IPS-NIHi7 (cell line): ENCODE data around the gene KIF21B.

Experiments
- DNase-seq: peaks from one replicate; pipeline ENCODE4 v3.0.0; 2012; ENCODE audit warnings: mixed read lengths; ENCODE audit errors: extremely low spot score

KIF21B gene, protein sequence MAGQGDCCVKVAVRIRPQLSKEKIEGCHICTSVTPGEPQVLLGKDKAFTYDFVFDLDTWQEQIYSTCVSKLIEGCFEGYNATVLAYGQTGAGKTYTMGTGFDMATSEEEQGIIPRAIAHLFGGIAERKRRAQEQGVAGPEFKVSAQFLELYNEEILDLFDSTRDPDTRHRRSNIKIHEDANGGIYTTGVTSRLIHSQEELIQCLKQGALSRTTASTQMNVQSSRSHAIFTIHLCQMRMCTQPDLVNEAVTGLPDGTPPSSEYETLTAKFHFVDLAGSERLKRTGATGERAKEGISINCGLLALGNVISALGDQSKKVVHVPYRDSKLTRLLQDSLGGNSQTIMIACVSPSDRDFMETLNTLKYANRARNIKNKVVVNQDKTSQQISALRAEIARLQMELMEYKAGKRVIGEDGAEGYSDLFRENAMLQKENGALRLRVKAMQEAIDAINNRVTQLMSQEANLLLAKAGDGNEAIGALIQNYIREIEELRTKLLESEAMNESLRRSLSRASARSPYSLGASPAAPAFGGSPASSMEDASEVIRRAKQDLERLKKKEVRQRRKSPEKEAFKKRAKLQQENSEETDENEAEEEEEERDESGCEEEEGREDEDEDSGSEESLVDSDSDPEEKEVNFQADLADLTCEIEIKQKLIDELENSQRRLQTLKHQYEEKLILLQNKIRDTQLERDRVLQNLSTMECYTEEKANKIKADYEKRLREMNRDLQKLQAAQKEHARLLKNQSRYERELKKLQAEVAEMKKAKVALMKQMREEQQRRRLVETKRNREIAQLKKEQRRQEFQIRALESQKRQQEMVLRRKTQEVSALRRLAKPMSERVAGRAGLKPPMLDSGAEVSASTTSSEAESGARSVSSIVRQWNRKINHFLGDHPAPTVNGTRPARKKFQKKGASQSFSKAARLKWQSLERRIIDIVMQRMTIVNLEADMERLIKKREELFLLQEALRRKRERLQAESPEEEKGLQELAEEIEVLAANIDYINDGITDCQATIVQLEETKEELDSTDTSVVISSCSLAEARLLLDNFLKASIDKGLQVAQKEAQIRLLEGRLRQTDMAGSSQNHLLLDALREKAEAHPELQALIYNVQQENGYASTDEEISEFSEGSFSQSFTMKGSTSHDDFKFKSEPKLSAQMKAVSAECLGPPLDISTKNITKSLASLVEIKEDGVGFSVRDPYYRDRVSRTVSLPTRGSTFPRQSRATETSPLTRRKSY (N-terminal part only)

DNA sequence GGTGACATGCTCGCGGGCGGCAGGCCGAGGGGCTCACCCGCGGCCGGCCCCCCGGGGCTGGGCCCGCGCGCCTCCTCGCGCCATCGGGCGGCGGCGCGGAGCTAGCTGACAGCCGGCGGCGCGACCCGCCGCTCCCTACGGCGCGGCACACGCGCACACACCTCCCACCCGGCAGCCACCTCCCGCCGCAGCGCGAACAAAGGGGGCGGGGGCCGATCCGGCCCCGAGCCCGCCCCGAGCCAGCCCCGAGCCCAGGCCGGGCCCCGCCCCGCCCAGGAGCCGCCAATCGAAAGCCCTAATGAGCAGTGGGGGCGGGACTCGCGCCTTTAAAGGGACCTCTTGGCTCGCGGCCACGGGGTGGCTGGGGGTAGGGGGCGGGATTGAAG is at the start of gene KIF21B:
TSS of gene KIF21B (minus strand) at position 198 of the 386 bp plus-strand sequence. CDS start 331 bp downstream, outside the sequence.
- DNase-seq, result peak; percentile 96

DNA sequence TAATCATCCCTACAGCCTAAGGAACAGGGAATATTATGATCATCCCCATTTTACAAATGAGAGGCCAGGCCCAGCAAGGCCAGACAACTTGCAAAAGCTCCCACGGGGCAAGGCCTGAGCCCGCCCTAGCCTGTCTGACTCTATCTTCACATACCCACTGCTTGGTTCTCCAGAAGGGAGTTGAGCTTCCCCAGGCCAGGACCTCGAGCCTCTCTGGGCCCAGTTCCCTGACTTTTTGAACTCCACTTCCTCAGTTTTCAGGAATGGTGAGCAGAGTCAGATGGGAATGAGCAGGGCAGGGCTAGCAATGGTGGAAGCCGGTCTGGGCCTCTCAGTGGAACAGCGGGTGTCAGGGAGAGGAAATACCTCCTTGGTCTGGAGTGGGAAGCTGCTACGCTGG is 49.4 kb upstream of the KIF21B start:
- no peak for DNase-seq

DNA sequence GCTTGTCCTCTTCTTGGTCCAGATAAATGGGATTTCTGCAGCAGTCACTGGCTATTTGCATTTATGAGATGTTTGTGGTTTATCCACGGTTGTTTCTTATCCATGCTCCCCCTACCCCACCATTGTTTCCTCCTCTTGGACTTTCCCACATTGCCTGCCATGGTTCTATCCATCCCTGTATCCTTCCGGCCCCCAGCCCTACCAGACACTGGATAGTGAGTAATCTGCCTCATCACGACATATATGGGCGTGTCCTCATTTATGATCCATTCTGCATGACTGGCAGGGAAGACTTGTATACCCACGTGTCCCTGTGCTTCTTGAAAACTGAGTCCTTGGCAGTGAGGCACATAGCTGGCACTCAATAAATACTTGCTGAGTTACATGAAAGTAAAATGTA is 48.6 kb upstream of the KIF21B start:
- no peak for DNase-seq

DNA sequence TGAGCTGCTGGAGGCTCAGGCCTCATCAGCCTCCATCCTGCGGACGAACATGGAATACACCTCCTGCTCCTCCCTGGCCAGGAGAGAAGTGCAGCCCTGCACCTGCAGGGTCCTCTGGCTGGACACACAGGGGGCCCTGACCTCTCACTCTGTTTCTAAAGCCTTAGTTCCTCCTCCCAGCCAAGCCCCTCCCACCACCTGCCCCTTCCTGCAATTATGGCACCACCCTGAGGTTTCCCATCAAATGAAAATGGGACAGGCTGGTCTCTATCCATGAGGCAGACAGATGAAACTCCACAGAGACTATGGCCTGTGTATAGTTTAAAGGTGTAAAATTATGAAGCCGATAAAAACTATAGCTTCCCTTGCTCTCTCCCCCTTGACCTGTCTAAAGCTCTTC is 46.1 kb upstream of the KIF21B start:
- peak; percentile 56 for DNase-seq

DNA sequence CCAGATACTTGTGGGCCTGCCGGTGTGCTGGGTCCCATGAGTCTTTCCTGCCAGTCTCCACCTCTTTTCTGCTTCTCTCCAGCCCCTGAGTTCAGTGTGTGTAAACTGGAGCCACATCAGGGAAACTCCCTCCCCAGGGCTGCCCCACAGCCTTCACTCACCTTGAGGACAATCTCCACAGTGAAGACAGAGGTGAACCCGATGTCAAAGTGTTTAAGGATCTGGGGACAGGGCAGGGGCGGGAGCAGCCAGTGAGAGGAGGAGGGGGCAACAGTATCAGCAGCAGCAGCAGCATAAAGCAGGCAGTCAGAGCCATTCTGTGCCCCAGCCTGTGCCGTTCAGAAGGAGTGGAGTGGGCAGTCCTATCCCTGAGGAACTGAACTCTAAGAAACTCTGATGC is 45.5 kb upstream of the KIF21B start:
- DNase-seq, result no peak

DNA sequence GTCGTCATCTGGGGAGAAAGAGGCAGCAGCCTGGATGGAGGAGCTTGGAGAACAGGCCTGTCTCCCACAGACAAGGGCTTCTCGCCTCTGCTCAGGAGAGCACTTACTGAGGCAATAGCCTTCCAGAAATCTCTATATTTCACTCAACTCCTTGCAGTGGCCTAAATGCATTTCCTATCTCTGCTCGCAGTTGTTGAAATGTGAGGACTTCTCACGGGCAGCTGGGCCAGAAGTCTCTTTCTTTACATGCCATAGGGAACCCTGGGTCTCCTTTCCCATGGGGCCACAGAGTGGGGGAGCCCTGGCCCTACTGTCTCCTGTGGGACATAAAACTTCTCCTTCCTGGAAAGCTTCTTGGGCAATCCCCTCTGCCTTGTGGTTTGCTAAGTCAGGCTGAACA is 43.5 kb upstream of the KIF21B start:
- DNase-seq, result no peak

DNA sequence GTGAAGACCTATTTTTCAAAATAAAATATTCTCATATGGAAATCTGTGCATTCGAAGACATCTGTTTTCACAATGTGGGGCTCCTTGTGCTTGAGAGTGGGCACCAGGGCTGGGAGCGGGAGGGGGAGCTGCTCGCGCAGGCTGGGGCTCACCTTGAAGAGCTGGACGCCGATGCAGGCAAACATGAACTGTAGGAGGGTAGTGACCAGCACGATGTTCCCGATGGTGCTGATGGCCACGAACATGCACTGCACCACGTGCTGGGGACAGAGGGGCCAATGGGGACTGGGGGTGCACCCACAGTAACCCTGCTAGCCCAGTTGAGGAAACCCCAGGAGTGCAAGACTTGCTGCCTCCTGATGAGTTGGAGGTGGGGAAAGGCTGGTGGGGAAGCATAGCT is 42.2 kb upstream of the KIF21B start:
- no peak for DNase-seq

DNA sequence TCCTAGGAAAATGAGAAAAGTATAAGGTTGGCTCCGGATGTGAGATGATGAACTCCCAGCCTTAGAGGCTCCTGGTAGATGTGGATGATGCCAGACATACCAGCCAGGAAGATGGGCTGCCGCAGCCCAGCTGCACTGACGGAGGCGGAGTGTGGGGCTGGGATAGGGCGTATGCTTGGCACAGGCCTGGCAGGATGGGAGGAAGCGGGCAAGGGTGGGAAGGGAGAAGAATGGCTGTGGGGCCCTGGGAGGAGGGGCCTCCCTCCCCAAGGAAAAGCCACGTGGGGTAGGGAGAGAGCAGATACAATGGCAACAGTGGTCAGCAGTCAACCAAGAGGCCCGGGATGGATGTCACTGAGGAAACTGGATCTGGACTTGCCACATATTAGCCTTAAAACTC is 41.3 kb upstream of the KIF21B start:
- DNase-seq, result no peak

DNA sequence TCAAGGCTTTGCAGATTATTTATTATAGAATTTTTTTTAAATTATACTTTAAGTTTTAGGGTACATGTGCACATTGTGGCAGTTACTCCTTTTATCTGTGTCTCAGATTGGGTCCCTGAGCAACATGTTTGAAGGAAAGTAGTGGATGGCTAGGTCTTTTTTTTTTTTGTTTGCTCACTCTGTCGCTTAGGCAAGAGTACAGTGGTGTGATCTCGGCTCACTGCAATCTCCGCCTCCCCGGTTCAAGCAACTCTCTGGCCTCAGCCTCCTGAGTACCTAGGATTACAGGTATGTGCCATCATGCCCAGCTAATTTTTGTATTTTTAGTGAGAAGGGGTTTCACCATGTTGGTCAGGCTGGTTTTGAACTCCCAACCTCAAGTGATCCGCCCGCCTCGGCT is 39.6 kb upstream of the KIF21B start:
- no peak for DNase-seq

DNA sequence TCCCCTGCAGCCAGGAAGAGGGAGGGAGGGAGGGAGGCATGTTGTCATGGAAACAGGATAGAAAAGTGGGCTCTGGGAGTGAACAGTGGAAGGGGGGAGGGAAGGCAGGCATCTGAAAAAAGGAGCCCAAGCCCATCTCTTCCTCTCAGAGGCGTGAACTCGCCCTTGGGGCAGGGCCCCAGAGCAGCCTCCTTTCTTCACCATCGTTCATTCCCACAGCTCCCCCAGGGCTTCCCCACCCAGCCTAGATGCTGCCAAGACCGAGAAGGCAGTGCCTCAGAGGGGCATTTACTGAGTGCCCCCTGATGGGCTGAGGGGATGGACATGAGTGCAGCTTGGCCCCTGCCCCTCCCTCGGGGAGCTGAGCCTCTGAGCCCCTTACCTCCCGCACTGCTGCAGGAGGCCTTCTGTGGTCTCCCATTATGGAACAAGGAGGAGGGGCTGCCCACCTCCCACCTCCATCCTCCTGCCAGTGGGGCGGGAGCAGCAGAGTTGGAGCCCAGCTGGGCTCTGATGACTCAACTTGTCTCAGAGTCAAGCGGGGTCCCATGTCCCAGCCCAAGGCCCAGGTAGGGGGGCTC is 39.1 kb upstream of the KIF21B start:
- peak; percentile 48 for DNase-seq

DNA sequence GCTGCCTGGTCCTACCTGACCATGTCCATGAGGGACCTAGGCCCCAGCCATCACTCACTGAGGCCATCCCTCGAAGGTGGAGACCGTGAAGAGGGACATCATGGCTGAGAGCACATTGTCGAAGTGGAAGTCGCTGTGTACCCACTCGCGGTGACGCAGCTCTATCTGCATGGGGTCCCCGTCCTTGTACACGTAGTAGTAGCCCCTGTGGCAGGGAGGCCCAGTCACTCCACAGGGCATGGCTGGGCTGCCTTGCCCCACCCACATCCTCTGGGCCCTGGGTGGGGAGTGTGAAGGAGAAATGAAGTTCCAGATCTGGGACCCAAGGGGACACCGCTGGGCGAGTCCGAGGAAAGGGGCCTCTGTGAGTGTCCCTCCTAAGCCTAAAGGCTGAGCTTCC is 38.4 kb upstream of the KIF21B start:
- no peak for DNase-seq

DNA sequence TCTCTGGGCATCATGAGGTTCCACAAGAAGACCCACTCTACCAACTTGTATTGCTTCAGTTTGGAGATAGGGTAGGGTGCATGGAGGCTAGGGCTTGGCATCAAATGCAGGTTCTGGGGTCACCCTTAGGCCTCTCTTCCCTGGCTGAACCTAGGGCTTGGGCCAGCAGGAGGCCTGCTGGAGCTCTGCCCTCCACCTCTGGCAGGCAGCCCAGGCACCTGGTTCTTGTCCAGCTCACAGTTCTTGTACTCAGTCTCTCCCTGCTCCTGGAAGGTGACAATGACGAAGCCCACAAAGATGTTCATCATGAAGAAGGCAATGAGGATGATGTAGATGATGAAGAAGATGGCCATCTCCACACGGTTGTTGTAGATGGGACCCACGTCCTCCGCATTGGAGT is 37.5 kb upstream of the KIF21B start:
- no peak for DNase-seq

DNA sequence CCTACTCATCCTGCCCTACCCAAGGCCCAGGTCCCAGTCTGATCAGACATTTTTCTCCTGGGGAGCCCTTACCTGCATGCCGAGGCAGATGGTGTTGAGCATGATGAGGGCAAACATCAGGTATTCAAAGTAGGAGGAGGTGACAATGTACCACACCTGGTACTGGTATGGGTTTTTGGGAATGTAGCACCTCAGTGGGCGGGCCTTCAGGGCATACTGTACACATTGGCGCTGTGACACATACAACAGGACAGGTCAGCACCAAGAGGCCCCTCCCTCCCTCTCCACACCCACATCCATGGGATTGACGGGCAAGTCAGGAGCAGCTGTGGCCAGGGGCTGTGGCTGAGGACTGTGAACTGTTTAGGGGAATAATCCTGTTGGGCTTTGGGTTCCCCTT is 37.1 kb upstream of the KIF21B start:
- DNase-seq, result no peak

DNA sequence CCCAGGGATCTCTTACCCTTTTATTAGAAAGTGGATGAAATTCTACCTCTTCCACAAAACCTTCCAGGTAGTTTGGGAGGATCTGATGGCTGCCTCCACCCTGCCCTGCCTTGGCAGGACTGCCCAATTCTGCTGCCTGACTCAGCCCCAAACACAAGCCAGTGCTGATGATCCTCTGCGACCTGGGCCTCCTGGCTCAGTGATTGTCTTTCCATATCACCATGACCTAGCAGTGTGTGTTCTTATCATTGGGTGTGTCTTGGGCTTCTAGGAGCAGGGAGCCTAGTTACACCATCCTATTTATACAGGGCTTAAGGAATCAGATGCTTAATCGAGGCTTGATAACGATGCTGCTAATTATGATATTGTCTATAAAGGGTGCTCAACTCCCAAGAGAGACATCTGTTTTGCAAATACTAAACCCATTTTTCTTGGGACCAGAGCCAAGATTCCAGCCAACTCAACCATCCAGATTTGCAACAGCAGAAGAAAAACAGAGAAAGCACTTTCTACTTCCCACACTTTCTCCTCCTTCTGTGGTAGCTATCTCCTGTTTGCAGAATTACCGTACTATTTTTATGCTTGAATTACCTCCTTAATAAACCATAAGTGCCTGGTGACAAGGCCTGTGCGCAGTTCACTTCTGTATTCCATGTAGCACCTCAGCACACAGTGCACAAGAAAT is 36.5 kb upstream of the KIF21B start:
- DNase-seq, result no peak

DNA sequence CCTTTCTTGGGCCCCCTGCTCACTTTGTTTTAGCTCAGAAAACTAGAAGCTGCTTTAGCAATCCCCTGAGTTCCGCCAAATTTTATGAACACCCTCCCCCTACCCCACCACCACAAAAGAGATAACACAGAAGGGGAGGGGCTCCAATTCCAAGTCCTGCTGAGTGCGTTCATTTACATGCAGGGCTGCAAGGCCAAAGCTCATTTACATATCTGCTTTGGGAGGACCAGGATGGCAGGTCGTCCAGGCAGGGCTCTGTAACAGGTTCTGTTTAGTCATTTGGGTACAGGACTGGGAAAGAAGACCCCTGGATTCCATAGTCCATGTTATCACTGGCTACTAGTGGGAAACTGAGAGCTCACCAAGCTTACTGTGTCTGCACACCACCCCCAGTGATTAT is 35.9 kb upstream of the KIF21B start:
- DNase-seq, result peak; percentile 54

DNA sequence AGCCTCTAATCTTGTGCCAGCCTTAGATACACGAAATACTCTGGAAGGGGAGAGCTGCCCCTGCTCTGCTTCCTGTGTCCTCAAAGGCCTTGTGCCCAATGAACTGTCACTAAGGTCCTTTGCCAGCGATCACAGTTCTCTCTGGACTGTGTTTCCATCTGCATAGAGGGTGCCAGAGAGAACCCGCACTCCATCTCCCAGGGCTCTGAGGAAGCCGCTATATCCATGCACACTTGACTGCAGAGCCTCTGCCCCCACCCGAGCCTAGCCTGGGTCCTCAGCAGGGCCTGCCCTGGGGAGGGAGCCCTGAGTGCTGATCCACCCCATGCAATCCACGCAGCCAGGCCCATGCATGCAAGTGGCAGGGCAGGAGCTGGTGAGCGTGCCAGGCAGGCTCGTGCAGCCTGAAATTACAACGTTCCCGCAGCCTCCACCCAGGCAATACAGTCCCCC is 30.6 kb upstream of the KIF21B start:
- DNase-seq, result no peak

DNA sequence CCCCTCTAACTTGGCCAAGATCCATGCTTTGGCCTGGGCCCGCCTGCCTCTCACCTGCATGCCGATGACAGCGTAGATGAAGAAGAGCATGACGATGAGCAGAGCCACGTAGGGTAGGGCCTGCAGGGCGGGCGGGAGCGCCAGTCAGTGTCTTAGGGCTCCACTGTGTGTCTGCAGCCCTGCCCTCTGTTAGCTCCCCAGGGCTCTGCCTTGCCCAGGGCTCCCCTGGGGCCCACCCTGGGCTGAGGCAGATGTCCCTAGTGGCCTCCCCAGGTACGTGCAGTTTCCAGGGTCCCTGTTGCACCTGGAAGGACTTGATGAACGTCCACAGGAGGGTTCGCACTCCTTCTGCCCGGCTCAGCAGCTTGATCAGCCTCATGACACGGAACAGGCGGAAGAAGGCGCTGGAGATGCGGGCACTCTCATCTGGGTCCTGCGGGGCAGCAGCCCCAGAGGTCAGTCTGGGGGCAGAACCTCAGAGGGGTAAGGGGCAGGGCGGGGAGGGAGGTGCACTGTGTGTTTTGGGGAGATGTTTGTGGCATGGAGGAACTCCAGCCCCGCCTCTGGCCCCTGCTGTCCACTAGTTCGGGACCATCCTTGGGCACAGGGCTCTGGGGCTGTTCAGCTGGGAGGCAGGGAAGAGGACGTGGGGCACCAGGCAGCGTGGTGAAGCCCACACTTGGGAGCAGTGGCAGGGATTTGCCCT is 29.8 kb upstream of the KIF21B start:
- peak; percentile 34 for DNase-seq

DNA sequence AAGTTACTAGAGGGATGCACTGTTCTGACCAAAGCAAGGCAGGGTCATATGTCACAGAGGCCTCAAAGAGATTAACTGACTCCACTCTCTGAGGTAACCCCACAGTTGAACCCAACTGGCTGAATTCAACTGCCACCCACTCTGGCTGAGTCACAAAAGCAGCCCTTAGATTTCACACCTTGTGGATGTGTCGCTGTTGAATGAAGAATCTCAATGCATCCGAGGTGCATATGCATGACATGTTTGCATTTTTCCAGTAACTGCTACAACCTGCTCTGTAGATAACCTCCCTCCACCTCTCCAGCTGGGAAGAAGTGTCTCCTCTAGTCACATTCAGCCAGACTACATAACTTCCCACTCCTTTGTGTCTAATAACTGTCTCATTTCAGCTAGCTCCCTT is 27.9 kb upstream of the KIF21B start:
- DNase-seq, result no peak

DNA sequence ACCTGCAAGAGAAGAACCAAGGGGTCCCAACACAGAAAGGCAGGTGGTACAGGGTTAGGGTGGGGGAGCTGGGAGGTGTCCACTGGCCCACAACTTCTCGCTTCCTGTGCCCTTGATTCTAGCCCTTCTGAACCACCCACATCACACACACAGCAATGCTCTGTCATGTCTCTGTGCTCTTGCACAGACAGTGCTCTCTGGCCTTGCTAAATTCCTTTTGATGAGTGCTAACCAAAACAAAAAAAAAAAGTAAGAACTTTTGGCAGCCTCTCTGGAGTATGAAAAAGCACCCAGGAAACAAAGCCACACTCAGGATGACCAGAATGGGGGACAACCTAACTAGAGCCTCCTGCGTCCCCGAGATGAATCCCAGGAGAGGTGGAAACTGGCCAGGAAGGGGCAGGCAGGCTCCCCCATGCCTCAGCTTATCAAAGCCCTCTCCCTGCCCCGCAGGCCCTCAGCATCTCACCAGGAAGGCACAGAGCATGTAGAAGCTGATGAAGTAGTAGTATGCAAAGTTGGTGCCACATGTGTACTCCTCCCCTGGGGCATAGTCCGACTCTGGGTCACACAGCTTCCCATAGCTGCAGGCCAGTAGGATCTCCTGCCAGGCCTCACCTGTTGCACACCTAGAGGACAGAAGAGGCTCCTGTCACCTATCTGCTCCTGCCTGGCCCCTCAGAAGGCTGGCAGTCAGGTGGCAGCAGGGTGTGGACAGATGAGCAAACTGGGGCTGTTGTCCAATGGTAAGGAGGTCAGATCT is 27.2 kb upstream of the KIF21B start:
- DNase-seq, result no peak
